WTC11 (cell line): ENCODE results near the gene LYPD3.

Experiments used
- CBFB ChIP-seq: sonication (generic); formaldehyde crosslinking; IDR thresholded peaks from 2 replicates; pipeline ENCODE4 v1.8.1; 2022; ENCODE audit warnings: mild to moderate bottlenecking, low read depth, missing genetic modification reagents
- CTCF ChIP-seq: fragments of 200-600 bp; IDR thresholded peaks from 2 replicates; pipeline ENCODE4 v1.8.0; 2022; ENCODE audit warnings: antibody characterized with exemption
- E2F4 ChIP-seq: sonication (generic); formaldehyde crosslinking; IDR thresholded peaks from 2 replicates; pipeline ENCODE4 v1.8.1; 2022; ENCODE audit warnings: low read depth, mild to moderate bottlenecking, moderate library complexity, missing genetic modification reagents, borderline replicate concordance
- ETV6 ChIP-seq: sonication (generic); formaldehyde crosslinking; IDR thresholded peaks from 2 replicates; pipeline ENCODE4 v1.8.1; 2022; ENCODE audit warnings: mild to moderate bottlenecking, missing genetic modification reagents
- NR1H2 ChIP-seq: sonication (generic); formaldehyde crosslinking; IDR thresholded peaks from 2 replicates; pipeline ENCODE4 v1.9.0; 2021; ENCODE audit warnings: mild to moderate bottlenecking, moderate library complexity, missing genetic modification reagents

- TF ChIP-seq CTCF = no peak
- no peak for TF ChIP-seq ETV6 (CRISPR knock-in tag)
- no peak for TF ChIP-seq CBFB (CRISPR knock-in tag)
- TF ChIP-seq E2F4 (CRISPR knock-in tag) = no peak
- no peak for TF ChIP-seq NR1H2 (CRISPR knock-in tag)
Measured at GRCh38 chr19:43479961-43480561, 14.7 kb upstream of the LYPD3 start.
